Spleen (tissue), 11 donors: ENCODE data around the gene PICALM. TPM values are rescaled to one million over a fixed set of nuclear protein-coding genes. Genes with fewer than 3 reads are reported as not detected.
"Not testable (repeated sequence)": the region's sequence is repeated elsewhere in the genome, so short reads cannot be mapped to it uniquely, and the experiment has no call there.

Experiments used
- DNase-seq: peaks from one replicate; pipeline ENCODE4 v3.0.0-alpha.2; 2020
- H3K27ac ChIP-seq, 8 donors: fragments of 200-600 bp; sonication (generic) in 7 of 8; 1 replicate in 4 of 8; 2 replicates in 4 of 8; pipeline versions ENCODE4 v1.5.0 to v1.8.0; 2016 to 2021; ENCODE audit warnings: inconsistent platforms in 4 of 8, mild to moderate bottlenecking in 4 of 8, moderate library complexity in 1 of 8
- H3K27me3 ChIP-seq, 7 donors: fragments of 200-600 bp; sonication (generic) in 6 of 7; replicated peaks in 1 of 7; 1 replicate in 4 of 7; 2 replicates in 3 of 7; pipeline versions ENCODE4 v1.5.0 to v1.8.0; 2016 to 2021; ENCODE audit warnings: inconsistent platforms in 3 of 7, mild to moderate bottlenecking in 1 of 7
- H3K36me3 ChIP-seq, 6 donors: fragments of 200-600 bp; sonication (generic) in 5 of 6; 1 replicate in 4 of 6; 2 replicates in 2 of 6; pipeline versions ENCODE4 v1.5.0 to v1.8.0; 2016 to 2021; ENCODE audit warnings: inconsistent platforms in 2 of 6
- H3K4me1 ChIP-seq, 6 donors: fragments of 200-600 bp; sonication (generic) in 5 of 6; 1 replicate in 3 of 6; 2 replicates in 3 of 6; pipeline versions ENCODE4 v1.5.0 to v1.8.0; 2016 to 2021; ENCODE audit warnings: inconsistent platforms in 3 of 6
- H3K4me3 ChIP-seq, 8 donors: fragments of 200-600 bp; sonication (generic) in 7 of 8; 1 replicate in 4 of 8; 2 replicates in 4 of 8; pipeline versions ENCODE4 v1.5.0 to v1.8.0; 2016 to 2021; ENCODE audit warnings: inconsistent platforms in 4 of 8, mild to moderate bottlenecking in 4 of 8, moderate library complexity in 2 of 8
- H3K9me3 ChIP-seq, 8 donors: fragments of 200-600 bp; sonication (generic) in 7 of 8; 1 replicate in 4 of 8; 2 replicates in 4 of 8; pipeline versions ENCODE4 v1.5.0 to v1.8.0; 2016 to 2021; ENCODE audit warnings: inconsistent platforms in 4 of 8
- CTCF ChIP-seq, 11 experiments: fragments of 200-600 bp in 7 of 11; fragments of 450-650 bp in 4 of 11; sonication (generic) in 4 of 11; IDR thresholded peaks in 8 of 11; conservative IDR thresholded peaks in 3 of 11; 1 replicate in 7 of 11; 2 replicates in 4 of 11; pipeline versions ENCODE4 v1.4.0 to v1.8.0; 2016 to 2021; ENCODE audit warnings: antibody characterized with exemption in 11 of 11, inconsistent platforms in 4 of 11, mild to moderate bottlenecking in 1 of 11
- POLR2A ChIP-seq, 3 donors: fragments of 450-650 bp; IDR thresholded peaks; one replicate each; pipeline ENCODE4 v1.5.1; 2017; ENCODE audit warnings: antibody characterized with exemption in 3 of 3, mild to moderate bottlenecking in 1 of 3
- POLR2AphosphoS5 ChIP-seq, 3 donors: sonication (generic); formaldehyde crosslinking; IDR thresholded peaks; one replicate each; pipeline ENCODE4 v1.5.1; 2017; ENCODE audit warnings: antibody characterized with exemption in 3 of 3
- WGBS, 5 donors: extraction: QIAGEN DNeasy Blood & Tissue Kit in 3 of 5; methylation state at CpG; one replicate each; pipeline versions ENCODE4 v1.1.5 to v1.1.7; 2013 to 2018; 5-methylcytosine and 5-hydroxymethylcytosine counted together
- intact Hi-C: fragments of 100-400 bp; cut with DNase I; formaldehyde crosslinking; loops from one replicate; pipeline ENCODE4 v1.15.0; 2023; ENCODE audit warnings: low total_unique reads
- polyA plus RNA-seq, 3 donors: library from polyadenylated mRNA; stranded (reverse); fragments of 200-250 nt; gene quantifications; one replicate each; pipeline ENCODE4 v1.2.1, GENCODE V29; 2013
- total RNA-seq, 7 donors: library from RNA; depleted of rRNA in 3 of 7; stranded (reverse); fragments of >200 nt in 3 of 7; fragmentation: NEBNext Ultra II Directional in 4 of 7; extraction: Animal tissue kit (Norgen Biotek cat#: 25700) in 4 of 7; gene quantifications; one replicate each; pipeline versions ENCODE4 v1.1.0 to v1.2.1, GENCODE V29; 2016 to 2021
- donor health status: healthy with polysubstance abuse.
- donor health status: DM: no; HTN: no; CAD: no; lungs with moderate emphysema.
- donor health status: DM: no; HTN: no; CAD: no.
- donor health status: Bipolar disorder and iron deficiency.
- donor health status: healthy.
- donor health status: DM: no; HTN: no; CAD: no.
- donor health status: DM: yes; HTN: yes; CAD: no.

PICALM gene
- total and polyA plus RNA-seq, 10 donors: 42.9 to 500 (median 288) TPM

- WGBS, 5 donors: 80 to 93% (median 89%) methylated on average over 1 of the region's 1 CpG
- TF ChIP-seq POLR2AphosphoS5 (IDR thresholded peaks at IDR 0.05): peak in 1 of 3 donors; percentile 33
- no peak for TF ChIP-seq CTCF (IDR thresholded peaks at IDR 0.05 in 8 of 11, conservative IDR thresholded peaks at IDR 0.05 in 3 of 11)
- H3K27me3 ChIP-seq: no peaks in the 10 kb centered on the region
- H3K4me1 ChIP-seq: peaks cover 0 to 46% (median 16%) of the 10 kb centered on the region in 6 donors
- peak overlapping the region in 3 of 8 donors; percentile 6 to 31 (median 9) for H3K27ac ChIP-seq
- H3K4me3 ChIP-seq: no peak overlapping the region
- no peak for DNase-seq
- intact Hi-C loops: no loop called here
- peaks cover 0 to 27% (median 21%) of the 10 kb centered on the region in 8 donors for H3K9me3 ChIP-seq
- peaks cover 0 to 76% (median 50%) of the 10 kb centered on the region in 6 donors for H3K36me3 ChIP-seq
Measured at GRCh38 chr11:85955531-85955930, 113.4 kb downstream of the PICALM start.

- WGBS, 5 donors: 39 to 44% (median 41%) methylated on average over 2 of the region's 2 CpGs
- no peak overlapping the region for H3K27ac ChIP-seq
Measured at GRCh38 chr11:85953491-85954143, 115.3 kb downstream of the PICALM start.

GRCh38 chr11:85952108-85952485 lies 116.8 kb downstream of the PICALM start:
- Histone ChIP-seq H3K36me3 (peaks cover 0 to 42% (median 26%) of the 10 kb centered on the region in 6 donors), H3K9me3 (peaks cover 0 to 31% (median 21%) of the 10 kb centered on the region in 8 donors), H3K4me1 (peaks cover 8 to 59% (median 22%) of the 10 kb centered on the region in 6 donors)
- H3K27ac ChIP-seq, DNase-seq, intact Hi-C loops, H3K27me3 ChIP-seq, H3K4me3 ChIP-seq: not testable (repeated sequence)
- whole genome bisulfite sequencing, 5 donors: 92 to 98% (median 92%) methylated on average over 6 to 7 of the region's 7 CpGs

More at GRCh38 chr11:85953491-85954143, 115.3 kb downstream of the PICALM start:
- Histone ChIP-seq H3K9me3 (peaks cover 0 to 31% (median 21%) of the 10 kb centered on the region in 8 donors), H3K27me3 (no peaks in the 10 kb centered on the region), H3K36me3 (peaks cover 0 to 57% (median 40%) of the 10 kb centered on the region in 6 donors), H3K4me3 (no peak overlapping the region), H3K4me1 (peaks cover under 1 to 55% (median 15%) of the 10 kb centered on the region in 6 donors)
- TF ChIP-seq POLR2A (IDR thresholded peaks at IDR 0.05): no peak
- TF ChIP-seq POLR2AphosphoS5 (IDR thresholded peaks at IDR 0.05): peak in 1 of 3 donors; percentile 30
- intact Hi-C loops: no loop called here
- DNase-seq: no peak

GRCh38 chr11:85951428-85952107 lies 117.3 kb downstream of the PICALM start:
- WGBS, 5 donors: 86 to 93% (median 88%) methylated on average over 3 of the region's 3 CpGs
- Histone ChIP-seq H3K27me3 (no peaks in the 10 kb centered on the region), H3K27ac (no peak overlapping the region), H3K4me3 (no peak overlapping the region), H3K36me3 (peaks cover 0 to 37% (median 21%) of the 10 kb centered on the region in 6 donors), H3K9me3 (peaks cover 0 to 31% (median 21%) of the 10 kb centered on the region in 8 donors), H3K4me1 (peaks cover 8 to 59% (median 27%) of the 10 kb centered on the region in 6 donors)
- peak in 1 of 3 donors; percentile 36 for TF ChIP-seq POLR2AphosphoS5 (IDR thresholded peaks at IDR 0.05)
- TF ChIP-seq CTCF (IDR thresholded peaks at IDR 0.05 in 8 of 11, conservative IDR thresholded peaks at IDR 0.05 in 3 of 11): no peak
- DNase-seq: no peak
- intact Hi-C loops: no loop called here

GRCh38 chr11:85951049-85951405 lies 117.9 kb downstream of the PICALM start:
- peaks cover 8 to 59% (median 29%) of the 10 kb centered on the region in 6 donors for H3K4me1 ChIP-seq
- peaks cover 0 to 31% (median 16%) of the 10 kb centered on the region in 6 donors for H3K36me3 ChIP-seq
- WGBS, 5 donors: 90 to 99% (median 98%) methylated on average over 4 of the region's 4 CpGs
- peaks cover 0 to 31% (median 21%) of the 10 kb centered on the region in 8 donors for H3K9me3 ChIP-seq
- no peaks in the 10 kb centered on the region for H3K27me3 ChIP-seq
- TF ChIP-seq POLR2AphosphoS5 (IDR thresholded peaks at IDR 0.05) (peak in 2 of 3 donors; percentile 55 to 57), POLR2A (IDR thresholded peaks at IDR 0.05) (no peak)
- intact Hi-C loops: no loop called here
- DNase-seq: no peak
- H3K27ac ChIP-seq: no peak overlapping the region
- H3K4me3 ChIP-seq: no peak overlapping the region
